ENCODE measurements around the gene IL36A.

- TF ChIP-seq, protein P1, sequence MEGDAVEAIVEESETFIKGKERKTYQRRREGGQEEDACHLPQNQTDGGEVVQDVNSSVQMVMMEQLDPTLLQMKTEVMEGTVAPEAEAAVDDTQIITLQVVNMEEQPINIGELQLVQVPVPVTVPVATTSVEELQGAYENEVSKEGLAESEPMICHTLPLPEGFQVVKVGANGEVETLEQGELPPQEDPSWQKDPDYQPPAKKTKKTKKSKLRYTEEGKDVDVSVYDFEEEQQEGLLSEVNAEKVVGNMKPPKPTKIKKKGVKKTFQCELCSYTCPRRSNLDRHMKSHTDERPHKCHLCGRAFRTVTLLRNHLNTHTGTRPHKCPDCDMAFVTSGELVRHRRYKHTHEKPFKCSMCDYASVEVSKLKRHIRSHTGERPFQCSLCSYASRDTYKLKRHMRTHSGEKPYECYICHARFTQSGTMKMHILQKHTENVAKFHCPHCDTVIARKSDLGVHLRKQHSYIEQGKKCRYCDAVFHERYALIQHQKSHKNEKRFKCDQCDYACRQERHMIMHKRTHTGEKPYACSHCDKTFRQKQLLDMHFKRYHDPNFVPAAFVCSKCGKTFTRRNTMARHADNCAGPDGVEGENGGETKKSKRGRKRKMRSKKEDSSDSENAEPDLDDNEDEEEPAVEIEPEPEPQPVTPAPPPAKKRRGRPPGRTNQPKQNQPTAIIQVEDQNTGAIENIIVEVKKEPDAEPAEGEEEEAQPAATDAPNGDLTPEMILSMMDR (IDR thresholded peaks at IDR 0.05) = no peak
- TF ChIP-seq MAX (IDR thresholded peaks at IDR 0.05) (no peak), GATA3 (IDR thresholded peaks at IDR 0.05; ENCODE audit: borderline replicate concordance) (no peak), HMGXB4 (CRISPR knock-in tag; IDR thresholded peaks at IDR 0.05; ENCODE audit: borderline replicate concordance) (no peak), EP300 (IDR thresholded peaks at IDR 0.05) (no peak)
Observed at GRCh38 chr2:113025737-113026136, 20.5 kb downstream of the IL36A start.
